Trophoblast cell (in vitro differentiated cells and primary cell): Measurements from ENCODE around the gene CEP164.

Source experiments
- DNase-seq, 2 donors: peaks; one replicate each; pipeline ENCODE4 v3.0.0-alpha.2; 2016
- H2AFZ ChIP-seq: 2 replicates; pipeline ENCODE4 v1.6.1; 2013; ENCODE audit warnings: low read length, moderate library complexity, mild to moderate bottlenecking; ENCODE audit not compliant: insufficient read depth, poor library complexity
- H2AK5ac ChIP-seq: 2 replicates; pipeline ENCODE4 v1.6.1; 2013; ENCODE audit warnings: mild to moderate bottlenecking, low read length
- H2BK120ac ChIP-seq: 2 replicates; pipeline ENCODE4 v1.6.1; 2013; ENCODE audit warnings: low read length, mild to moderate bottlenecking, moderate library complexity; ENCODE audit not compliant: insufficient read depth, poor library complexity
- H2BK12ac ChIP-seq: 2 replicates; pipeline ENCODE4 v1.6.1; 2013; ENCODE audit warnings: mild to moderate bottlenecking, low read length, moderate library complexity
- H2BK5ac ChIP-seq: 2 replicates; pipeline ENCODE4 v1.6.1; 2013; ENCODE audit warnings: low read length, low read depth, moderate library complexity, mild to moderate bottlenecking; ENCODE audit not compliant: poor library complexity
- H3K14ac ChIP-seq: 2 replicates; pipeline ENCODE4 v1.6.1; 2013; ENCODE audit warnings: mild to moderate bottlenecking, low read length
- H3K18ac ChIP-seq: 2 replicates; pipeline ENCODE4 v1.6.1; 2013; ENCODE audit warnings: mild to moderate bottlenecking, low read length
- H3K23ac ChIP-seq: 2 replicates; pipeline ENCODE4 v1.6.1; 2013; ENCODE audit warnings: low read length
- H3K27ac ChIP-seq: 2 replicates; pipeline ENCODE4 v1.5.1; 2013; ENCODE audit warnings: low read depth, mild to moderate bottlenecking, inconsistent platforms, low read length, moderate library complexity
- H3K27me3 ChIP-seq: 2 replicates; pipeline ENCODE4 v1.6.1; 2013; ENCODE audit warnings: inconsistent platforms, mild to moderate bottlenecking, low read length, moderate library complexity; ENCODE audit not compliant: insufficient read depth
- H3K36me3 ChIP-seq, 2 experiments: 1 replicate in 1 of 2; 2 replicates in 1 of 2; pipeline ENCODE4 v1.6.1; 2013; ENCODE audit warnings: low read length in 2 of 2, mild to moderate bottlenecking in 2 of 2, moderate library complexity in 1 of 2; ENCODE audit not compliant: insufficient read depth in 2 of 2, control insufficient read depth in 1 of 2
- H3K4ac ChIP-seq: 2 replicates; pipeline ENCODE4 v1.6.1; 2013; ENCODE audit warnings: low read depth, mild to moderate bottlenecking, low read length, moderate library complexity
- H3K4me1 ChIP-seq, 2 experiments: 1 replicate in 1 of 2; 2 replicates in 1 of 2; pipeline ENCODE4 v1.6.1; 2013; ENCODE audit warnings: low read length in 2 of 2, mild to moderate bottlenecking in 2 of 2, moderate library complexity in 1 of 2; ENCODE audit not compliant: insufficient read depth in 2 of 2, control insufficient read depth in 1 of 2
- H3K4me2 ChIP-seq: 2 replicates; pipeline ENCODE4 v1.6.1; 2013; ENCODE audit warnings: inconsistent platforms, mild to moderate bottlenecking, low read length, moderate library complexity
- H3K4me3 ChIP-seq: 2 replicates; pipeline ENCODE4 v1.5.1; 2013; ENCODE audit warnings: mild to moderate bottlenecking, low read depth, low read length, inconsistent platforms
- H3K79me1 ChIP-seq: one replicate; pipeline ENCODE4 v1.6.1; 2013; ENCODE audit warnings: low read length
- H3K79me2 ChIP-seq: 2 replicates; pipeline ENCODE4 v1.6.1; 2013; ENCODE audit warnings: low read length, mild to moderate bottlenecking; ENCODE audit not compliant: control insufficient read depth, insufficient read depth, poor library complexity
- H3K9ac ChIP-seq: 2 replicates; pipeline ENCODE4 v1.6.1; 2013; ENCODE audit warnings: mild to moderate bottlenecking, low read length
- H3K9me3 ChIP-seq: 2 replicates; pipeline ENCODE4 v1.6.1; 2013; ENCODE audit warnings: low read depth, mild to moderate bottlenecking, control low read depth, inconsistent platforms, low read length; ENCODE audit not compliant: insufficient read depth
- H4K12ac ChIP-seq: 2 replicates; pipeline ENCODE4 v1.6.1; 2013; ENCODE audit warnings: low read depth, mild to moderate bottlenecking, low read length, moderate library complexity
- H4K8ac ChIP-seq: 2 replicates; pipeline ENCODE4 v1.6.1; 2013; ENCODE audit warnings: low read depth, mild to moderate bottlenecking, low read length, moderate library complexity
- H4K91ac ChIP-seq: one replicate; pipeline ENCODE4 v1.6.1; 2013; ENCODE audit warnings: low read depth, mild to moderate bottlenecking, low read length, moderate library complexity
- WGBS: extraction: QIAGEN DNeasy Blood & Tissue Kit; methylation state at CpG from one replicate; pipeline ENCODE4 v1.1.7; 2013; ENCODE audit warnings: missing lambda C conversion rate; ENCODE audit not compliant: insufficient read length, insufficient coverage; ENCODE audit errors: extremely low coverage; 5-methylcytosine and 5-hydroxymethylcytosine counted together

The CEP164 gene

DNA sequence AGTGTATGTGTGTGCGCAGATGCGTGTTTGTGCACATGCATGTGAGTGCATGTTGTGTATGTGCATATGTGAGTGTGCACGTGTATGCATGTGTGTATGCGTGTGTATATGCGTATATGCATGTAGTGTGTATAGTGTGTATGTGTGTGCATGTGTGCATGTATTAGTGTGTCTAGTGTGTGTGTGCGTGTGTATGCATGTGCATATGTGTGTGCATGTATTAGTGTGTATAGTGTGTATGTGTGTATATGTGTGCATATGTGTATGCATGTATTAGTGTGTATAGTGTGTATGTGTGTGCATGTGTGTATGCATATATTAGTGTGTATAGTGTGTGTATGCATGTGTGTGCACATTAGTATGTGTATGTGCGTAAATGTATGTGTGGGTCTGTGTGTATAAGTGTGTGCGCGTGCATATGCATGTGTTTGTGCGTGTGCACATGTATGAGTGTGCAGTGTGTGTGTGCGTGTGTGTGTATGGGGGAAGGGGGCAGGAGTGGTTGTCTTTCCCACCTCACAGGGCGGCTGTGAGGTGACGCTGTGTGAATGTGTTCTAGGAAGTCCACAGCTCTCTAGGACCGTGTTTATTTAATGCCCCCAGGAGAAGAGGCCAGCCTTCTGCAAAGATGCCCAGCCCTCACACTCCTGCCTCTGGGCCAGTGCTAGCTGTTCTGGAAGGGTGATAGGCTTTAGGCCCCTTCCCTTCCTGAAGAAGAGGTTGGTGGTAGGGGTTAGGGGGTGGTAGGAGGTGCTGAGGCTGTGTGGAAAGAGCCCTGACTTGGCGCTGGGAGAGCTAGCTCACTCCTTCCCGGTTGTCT, 114.6 kb downstream of the CEP164 start:
- Histone ChIP-seq H3K9me3 (no peaks in the 10 kb centered on the region), H2AK5ac (no peak overlapping the region), H3K4me3 (no peak overlapping the region), H3K4me1 (peaks cover 0 to 2% of the 10 kb centered on the region in 2 experiments), H2AFZ (no peak overlapping the region), H3K79me1 (no peaks in the 10 kb centered on the region), H4K8ac (no peak overlapping the region), H3K9ac (no peak overlapping the region), H3K14ac (no peak overlapping the region), H3K18ac (no peak overlapping the region), H3K27ac (no peak overlapping the region), H3K36me3 (no peaks in the 10 kb centered on the region), H4K91ac (no peak overlapping the region), H3K4me2 (no peak overlapping the region), H3K79me2 (no peaks in the 10 kb centered on the region), H3K27me3 (no peaks in the 10 kb centered on the region), H2BK5ac (no peak overlapping the region), H2BK12ac (no peak overlapping the region), H4K12ac (no peak overlapping the region), H2BK120ac (no peak overlapping the region), H3K23ac (no peak overlapping the region), H3K4ac (no peak overlapping the region)
- WGBS, result no CpG with 5 or more reads among the region's 16 CpGs
- DNase-seq, result no peak

GRCh38 chr11:117442869-117443239, 115.2 kb downstream of the CEP164 start:
- Histone ChIP-seq H3K27me3 (no peaks in the 10 kb centered on the region), H3K27ac (no peak overlapping the region), H3K79me2 (no peaks in the 10 kb centered on the region), H3K4ac (no peak overlapping the region), H3K9ac (no peak overlapping the region), H2BK12ac (no peak overlapping the region), H2BK120ac (no peak overlapping the region), H3K14ac (no peak overlapping the region), H3K9me3 (no peaks in the 10 kb centered on the region), H3K79me1 (no peaks in the 10 kb centered on the region), H2AK5ac (no peak overlapping the region), H3K4me1 (peaks cover 0 to 2% of the 10 kb centered on the region in 2 experiments), H3K4me3 (no peak overlapping the region), H4K12ac (no peak overlapping the region), H4K8ac (no peak overlapping the region), H3K18ac (no peak overlapping the region), H4K91ac (no peak overlapping the region), H2BK5ac (no peak overlapping the region), H2AFZ (no peak overlapping the region), H3K4me2 (no peak overlapping the region), H3K36me3 (no peaks in the 10 kb centered on the region), H3K23ac (no peak overlapping the region)
- no CpG with 5 or more reads among the region's 12 CpGs for WGBS
- no peak for DNase-seq

DNA sequence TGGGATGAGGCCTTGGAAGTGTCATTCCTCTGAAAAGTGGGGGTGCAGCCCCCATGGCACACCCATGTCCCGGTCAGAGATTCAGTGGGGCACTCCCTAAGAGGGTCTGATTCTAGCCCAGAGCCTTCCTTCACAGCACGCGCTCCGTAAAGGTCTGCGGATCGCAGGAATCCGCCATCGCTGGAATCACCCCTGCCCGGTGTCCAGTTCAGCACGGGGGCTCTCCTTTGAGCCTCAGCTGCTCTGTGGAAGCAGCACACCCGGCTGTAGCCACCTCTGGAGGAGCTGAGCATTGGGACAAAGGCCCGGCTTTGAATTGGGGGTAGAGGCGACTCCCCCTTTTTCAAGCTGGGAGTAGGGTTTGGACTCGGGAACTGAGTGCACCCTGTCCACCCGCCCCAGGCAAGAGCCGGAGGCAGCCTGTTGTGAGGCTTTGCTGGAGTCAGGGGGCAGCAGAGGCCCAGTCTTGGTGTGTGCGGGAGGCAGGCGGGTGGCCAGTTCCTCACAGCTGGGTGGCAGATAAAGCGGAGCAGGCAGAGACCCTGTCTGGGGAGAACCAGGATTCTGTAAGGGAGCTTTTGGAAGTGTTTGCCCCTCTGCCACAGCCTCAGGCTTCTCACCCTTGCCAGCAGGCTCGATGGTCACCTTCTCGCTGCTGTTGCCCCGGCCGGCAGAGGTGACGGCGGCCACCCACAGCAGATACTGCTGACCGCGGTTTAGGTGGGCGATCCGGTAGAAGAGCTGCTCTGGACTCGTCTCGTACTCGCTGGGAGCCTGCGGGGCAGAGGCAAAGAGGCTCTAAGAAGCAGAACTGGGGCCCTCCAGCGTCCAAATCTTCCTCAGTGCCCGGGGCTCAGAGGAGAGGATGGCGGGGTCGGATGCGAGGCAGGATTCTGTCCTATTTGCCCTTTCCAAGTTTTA, 115.9 kb downstream of the CEP164 start:
- Histone ChIP-seq H3K4me2 (no peak overlapping the region), H3K27me3 (no peaks in the 10 kb centered on the region), H3K18ac (no peak overlapping the region), H3K4me1 (peaks cover 0 to 2% of the 10 kb centered on the region in 2 experiments), H3K36me3 (no peaks in the 10 kb centered on the region), H3K4me3 (no peak overlapping the region), H2AFZ (no peak overlapping the region), H3K14ac (no peak overlapping the region), H4K8ac (no peak overlapping the region), H3K27ac (no peak overlapping the region), H3K23ac (no peak overlapping the region), H3K79me1 (no peaks in the 10 kb centered on the region), H3K4ac (no peak overlapping the region), H3K79me2 (no peaks in the 10 kb centered on the region), H4K91ac (no peak overlapping the region), H2BK120ac (no peak overlapping the region), H4K12ac (no peak overlapping the region), H2AK5ac (no peak overlapping the region), H2BK12ac (no peak overlapping the region), H2BK5ac (no peak overlapping the region), H3K9me3 (peaks cover 2% of the 10 kb centered on the region), H3K9ac (no peak overlapping the region)
- no CpG with 5 or more reads among the region's 38 CpGs for WGBS
- DNase-seq, result peak; percentile 43 to 74

DNA sequence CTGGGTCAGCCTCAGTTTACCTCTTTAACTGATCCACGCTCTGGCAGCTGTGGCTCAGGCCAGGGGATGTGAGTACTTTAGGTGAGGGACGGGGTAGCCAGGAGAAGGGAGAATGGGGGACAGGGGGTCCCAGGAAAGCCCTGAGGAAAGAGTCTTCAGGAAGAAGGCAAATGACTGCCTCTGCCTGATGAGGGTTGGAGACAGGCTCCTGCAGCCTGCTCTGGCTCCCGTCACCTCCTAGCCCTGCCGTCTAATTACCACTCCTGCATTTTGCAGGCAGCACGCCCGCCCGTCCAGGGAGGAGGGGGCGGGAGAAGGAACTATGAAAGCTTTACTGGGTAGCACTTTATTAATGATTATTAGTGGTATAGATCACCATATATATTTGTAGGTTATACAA, 116.6 kb downstream of the CEP164 start:
- Histone ChIP-seq H2BK12ac (no peak overlapping the region), H3K18ac (no peak overlapping the region), H3K4me2 (no peak overlapping the region), H3K14ac (no peak overlapping the region), H2AFZ (no peak overlapping the region), H3K27ac (no peak overlapping the region), H3K36me3 (no peaks in the 10 kb centered on the region), H3K79me2 (no peaks in the 10 kb centered on the region), H4K8ac (no peak overlapping the region), H3K4me1 (peaks cover 0 to 2% of the 10 kb centered on the region in 2 experiments), H3K27me3 (no peaks in the 10 kb centered on the region), H3K79me1 (no peaks in the 10 kb centered on the region), H2BK120ac (no peak overlapping the region), H4K12ac (no peak overlapping the region), H3K9ac (no peak overlapping the region), H2BK5ac (no peak overlapping the region), H3K9me3 (peaks cover 2% of the 10 kb centered on the region), H3K4me3 (no peak overlapping the region), H2AK5ac (no peak overlapping the region), H3K23ac (no peak overlapping the region), H4K91ac (no peak overlapping the region), H3K4ac (no peak overlapping the region)
- no CpG with 5 or more reads among the region's 8 CpGs for WGBS
- DNase-seq, result no peak
